Tibial artery (tissue), 4 donors: ENCODE measurements around the gene ANKRD36B.
"Not testable (repeated sequence)": the region's sequence is repeated elsewhere in the genome, so short reads cannot be mapped to it uniquely, and the experiment has no call there.

Source experiments
- DNase-seq, 2 donors: peaks; one replicate each; pipeline ENCODE4 v3.0.0-alpha.2; 2019
- H3K27ac ChIP-seq, 2 donors: fragments of 200-600 bp; sonication (generic) in 1 of 2; 1 replicate in 1 of 2; 2 replicates in 1 of 2; pipeline ENCODE4 v1.5.1; 2018 to 2019; ENCODE audit warnings: mild to moderate bottlenecking in 1 of 2
- H3K27me3 ChIP-seq, 2 donors: fragments of 200-600 bp; sonication (generic) in 1 of 2; one replicate each; pipeline versions ENCODE4 v1.5.1 to v1.6.0; 2016 to 2019
- H3K36me3 ChIP-seq, 3 donors: fragments of 200-600 bp; sonication (generic) in 2 of 3; one replicate each; pipeline ENCODE4 v1.5.1; 2016 to 2019; ENCODE audit warnings: mild to moderate bottlenecking in 2 of 3
- H3K4me1 ChIP-seq, 4 donors: fragments of 200-600 bp; sonication (generic) in 2 of 4; 1 replicate in 3 of 4; 2 replicates in 1 of 4; pipeline ENCODE4 v1.5.1; 2016 to 2019
- H3K4me3 ChIP-seq, 2 donors: fragments of 200-600 bp; sonication (generic) in 1 of 2; 1 replicate in 1 of 2; 2 replicates in 1 of 2; pipeline ENCODE4 v1.5.1; 2018 to 2019; ENCODE audit warnings: mild to moderate bottlenecking in 2 of 2
- H3K9me3 ChIP-seq, 3 donors: fragments of 200-600 bp; sonication (generic) in 1 of 3; one replicate each; pipeline ENCODE4 v1.5.1; 2016 to 2019
- CTCF ChIP-seq, 2 experiments: fragments of 200-600 bp in 1 of 2; fragments of 450-650 bp in 1 of 2; IDR thresholded peaks; one replicate each; pipeline ENCODE4 v1.5.1; 2017 to 2019; ENCODE audit warnings: antibody characterized with exemption in 2 of 2, mild to moderate bottlenecking in 1 of 2, moderate library complexity in 1 of 2
- intact Hi-C: fragments of 100-400 bp; cut with DNase I; formaldehyde crosslinking; loops from one replicate; pipeline ENCODE4 v1.15.0; 2023; ENCODE audit warnings: low total_unique reads

Gene ANKRD36B

GRCh38 chr2:97589598-97590510 lies at the start of gene ANKRD36B:
ANKRD36B (minus strand) TSS chr2:97589877; CDS start chr2:97589685, 192 bp downstream.
- H3K36me3 ChIP-seq, H3K9me3 ChIP-seq, H3K27me3 ChIP-seq, H3K4me1 ChIP-seq: not testable (repeated sequence)
- peak; percentile 46 to 77 for DNase-seq
- intact Hi-C loops: loop anchor here (2.0 kb wide), 1 partner anchor 107 kb away; no protein-coding TSS in a partner anchor
- Histone ChIP-seq H3K4me3 (peak within 1 kb of the TSS; percentile 58 to 74), H3K27ac (peak within 1 kb of the TSS; percentile 88)

DNA sequence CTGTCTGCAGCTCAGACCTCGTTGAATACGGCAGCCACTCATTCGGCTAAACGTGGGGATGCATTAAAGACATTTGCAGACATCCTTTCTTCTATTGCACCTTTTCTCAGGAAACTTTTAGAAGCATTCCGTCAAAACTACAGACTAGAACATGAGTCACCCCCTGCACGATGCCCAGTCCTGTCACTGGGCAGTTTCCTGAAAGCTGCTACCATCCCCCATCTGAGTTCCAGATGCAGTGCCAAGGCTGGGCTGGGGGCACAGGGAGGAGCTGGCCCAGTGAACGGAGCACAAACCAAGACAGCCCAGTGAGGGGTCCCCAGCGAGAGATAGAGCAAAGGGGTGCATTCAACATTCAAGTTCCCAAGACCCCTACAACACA lies 36.4 kb upstream of the ANKRD36B start:
- H3K9me3 ChIP-seq, H3K27me3 ChIP-seq, H3K4me3 ChIP-seq, H3K4me1 ChIP-seq, intact Hi-C loops, DNase-seq, H3K36me3 ChIP-seq, H3K27ac ChIP-seq: not testable (repeated sequence)

DNA sequence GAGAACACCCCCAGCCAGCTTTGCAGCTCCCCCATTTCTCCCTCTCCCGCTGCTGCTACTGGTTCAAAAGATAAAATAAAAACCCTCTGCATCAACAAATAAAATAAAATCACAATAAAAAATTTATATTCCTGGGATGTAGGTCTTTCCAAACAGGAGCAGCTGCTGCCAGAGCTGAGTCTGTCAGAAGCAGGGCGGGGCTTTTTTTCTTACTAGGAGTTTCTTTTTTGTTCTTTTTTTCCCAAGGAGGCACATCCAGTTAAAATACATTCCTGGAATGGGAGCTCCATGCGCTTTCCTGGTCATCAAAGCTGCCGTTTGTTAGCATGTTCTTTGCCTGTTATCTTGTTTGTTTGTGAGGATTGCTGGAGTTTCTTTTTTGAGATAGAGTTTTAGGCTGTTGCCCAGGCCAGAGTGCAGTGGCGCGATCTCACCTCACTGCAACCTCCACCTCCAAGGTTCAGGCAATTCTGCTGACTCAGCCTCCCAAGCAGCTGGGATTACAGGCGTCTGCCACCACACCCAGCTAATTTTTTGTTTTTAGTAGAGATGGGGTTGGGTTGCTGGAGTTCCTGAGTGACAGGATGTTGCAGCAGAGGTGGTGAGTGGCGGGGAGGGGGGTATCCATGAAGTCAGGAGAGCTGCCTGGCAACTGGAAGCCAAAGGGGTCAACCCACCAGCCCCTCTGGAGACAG lies 35.8 kb upstream of the ANKRD36B start:
- H3K4me1 ChIP-seq, H3K36me3 ChIP-seq, H3K27ac ChIP-seq, H3K27me3 ChIP-seq, H3K4me3 ChIP-seq, DNase-seq, H3K9me3 ChIP-seq, intact Hi-C loops: not testable (repeated sequence)

- intact Hi-C loops, DNase-seq: not testable (repeated sequence)
These were observed 33.3 kb upstream of the ANKRD36B start for GRCh38 chr2:97622976-97623375.

DNA sequence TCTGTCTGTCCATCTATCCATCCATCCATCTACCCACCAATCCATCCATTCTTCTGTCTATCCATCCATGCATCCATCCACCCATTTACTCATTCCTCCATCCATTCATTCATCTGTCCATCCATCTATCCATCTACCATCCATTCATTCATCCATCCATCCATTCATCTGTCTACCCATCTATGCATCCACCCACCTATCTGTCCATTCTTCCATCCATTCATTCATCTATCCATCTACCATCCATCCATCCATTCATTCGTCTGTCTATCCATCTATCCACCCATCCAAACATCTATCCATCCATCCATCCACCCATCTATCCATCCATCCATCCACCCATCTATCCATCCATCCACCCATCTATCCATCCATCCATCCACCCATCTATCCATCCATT lies 30.8 kb upstream of the ANKRD36B start:
- DNase-seq, H3K27ac ChIP-seq, H3K27me3 ChIP-seq, H3K9me3 ChIP-seq, H3K36me3 ChIP-seq, H3K4me1 ChIP-seq, H3K4me3 ChIP-seq, intact Hi-C loops: not testable (repeated sequence)

More at GRCh38 chr2:97622976-97623375, 33.3 kb upstream of the ANKRD36B start:
- not testable (repeated sequence) for H3K36me3 ChIP-seq, H3K27ac ChIP-seq, H3K4me1 ChIP-seq, H3K27me3 ChIP-seq, H3K9me3 ChIP-seq, H3K4me3 ChIP-seq

GRCh38 chr2:97618939-97619827 lies 29.5 kb upstream of the ANKRD36B start:
- H3K4me3 ChIP-seq, H3K9me3 ChIP-seq, DNase-seq, H3K27ac ChIP-seq, H3K36me3 ChIP-seq, H3K27me3 ChIP-seq, H3K4me1 ChIP-seq, intact Hi-C loops: not testable (repeated sequence)

DNA sequence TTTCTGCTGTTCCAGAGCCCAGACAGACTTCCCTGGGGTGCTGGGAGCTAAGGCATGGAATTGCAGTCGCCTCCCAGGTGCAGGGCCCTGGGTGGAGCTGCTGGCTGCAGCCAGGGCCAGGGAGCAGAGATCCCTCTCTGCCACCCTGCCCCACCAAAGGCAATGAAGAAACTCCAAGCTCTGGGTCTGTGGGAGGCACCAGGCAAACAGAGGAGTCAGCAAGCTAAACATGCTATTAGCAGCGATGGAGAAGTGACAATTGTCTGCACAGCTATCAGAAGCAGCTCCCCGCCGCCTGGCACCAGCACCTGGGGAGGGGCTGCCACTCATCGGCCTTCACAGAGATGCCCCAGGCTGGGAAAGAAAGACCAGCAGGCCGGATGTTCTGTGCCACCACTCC lies 28.2 kb upstream of the ANKRD36B start:
- no peak overlapping the region for H3K4me3 ChIP-seq
- H3K36me3 ChIP-seq: no peaks in the 10 kb centered on the region
- no peak overlapping the region for H3K27ac ChIP-seq
- H3K27me3 ChIP-seq: no peaks in the 10 kb centered on the region
- no peaks in the 10 kb centered on the region for H3K4me1 ChIP-seq
- no peak for DNase-seq
- no peak for TF ChIP-seq CTCF (IDR thresholded peaks at IDR 0.05)
- H3K9me3 ChIP-seq: no peaks in the 10 kb centered on the region
- intact Hi-C loops: no loop called here

DNA sequence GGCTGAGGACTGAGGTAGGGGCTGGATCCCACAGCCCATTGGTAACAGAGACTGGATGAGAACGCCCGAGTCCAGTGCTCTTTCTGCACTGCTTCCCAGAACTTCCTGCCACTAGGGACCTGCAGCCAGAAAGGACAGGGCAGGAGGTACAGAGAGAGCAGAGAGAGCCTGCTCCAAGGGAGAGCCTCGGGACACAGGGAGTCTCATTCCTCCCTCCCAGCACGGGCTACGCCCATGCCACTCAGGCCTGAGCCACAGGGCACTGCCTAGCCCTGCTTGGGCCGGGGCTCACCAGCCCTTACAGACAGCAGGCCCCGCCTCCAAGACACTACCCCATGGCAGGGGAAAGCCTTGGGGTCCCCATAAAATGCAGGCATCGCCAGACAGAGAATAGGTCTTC lies 26.1 kb upstream of the ANKRD36B start:
- H3K36me3 ChIP-seq, H3K9me3 ChIP-seq, DNase-seq, H3K4me3 ChIP-seq, H3K27ac ChIP-seq, H3K4me1 ChIP-seq, H3K27me3 ChIP-seq, intact Hi-C loops: not testable (repeated sequence)

- H3K36me3 ChIP-seq, DNase-seq, H3K9me3 ChIP-seq, H3K27me3 ChIP-seq, H3K27ac ChIP-seq, intact Hi-C loops, H3K4me3 ChIP-seq, H3K4me1 ChIP-seq: not testable (repeated sequence)
These were observed 22.2 kb upstream of the ANKRD36B start for GRCh38 chr2:97611895-97612294.

DNA sequence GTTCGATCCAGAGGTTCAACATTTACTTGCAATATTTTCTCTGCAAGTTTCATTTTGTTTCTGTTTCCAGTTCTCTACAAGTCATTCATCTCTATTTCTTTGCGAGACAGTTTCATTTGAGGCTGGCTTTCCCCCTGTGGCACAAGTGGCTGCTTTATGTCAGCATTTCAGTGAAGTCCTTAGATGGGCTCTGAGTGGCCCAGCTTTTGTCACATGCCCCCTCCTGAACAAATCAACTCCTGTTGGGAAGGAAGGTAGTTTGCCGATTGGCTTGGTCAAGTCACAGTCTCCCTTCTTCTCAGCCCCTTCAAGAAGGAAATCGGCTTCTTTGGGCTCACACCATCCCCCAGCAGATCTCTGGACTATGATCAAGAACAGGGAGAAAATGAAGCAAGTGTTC lies 19.1 kb upstream of the ANKRD36B start:
- intact Hi-C loops, H3K27ac ChIP-seq, H3K4me1 ChIP-seq, H3K9me3 ChIP-seq, H3K4me3 ChIP-seq, DNase-seq, H3K27me3 ChIP-seq, H3K36me3 ChIP-seq: not testable (repeated sequence)

GRCh38 chr2:97605524-97606339 lies 16.1 kb upstream of the ANKRD36B start:
- H3K4me3 ChIP-seq, intact Hi-C loops, H3K27me3 ChIP-seq, H3K4me1 ChIP-seq, H3K9me3 ChIP-seq, H3K27ac ChIP-seq, H3K36me3 ChIP-seq, DNase-seq: not testable (repeated sequence)

- H3K4me3 ChIP-seq, H3K27ac ChIP-seq, intact Hi-C loops, H3K27me3 ChIP-seq, DNase-seq, H3K9me3 ChIP-seq, H3K36me3 ChIP-seq, H3K4me1 ChIP-seq: not testable (repeated sequence)
These were observed 15.4 kb upstream of the ANKRD36B start for GRCh38 chr2:97605109-97605508.
